Aorta (tissue), 5 donors: Measurements from ENCODE around the gene PEF1. TPM values are rescaled to one million over a fixed set of nuclear protein-coding genes. Genes with fewer than 3 reads are reported as not detected.

ENCODE experiments used
- ATAC-seq: fragments of 200-7000 bp; cut with Tn5 transposase; one replicate; pipeline ENCODE4 v1.9.1; 2022; ENCODE audit warnings: moderate library complexity; ENCODE audit not compliant: low FRiP score
- DNase-seq, 2 donors: peaks; one replicate each; pipeline ENCODE4 v3.0.0-alpha.2; 2020
- H3K27ac ChIP-seq, 2 donors: one replicate each; pipeline ENCODE4 v1.5.1; 2013; ENCODE audit warnings: low read length in 2 of 2, mild to moderate bottlenecking in 2 of 2, moderate library complexity in 2 of 2, control low read depth in 1 of 2, inconsistent platforms in 1 of 2, low read depth in 1 of 2
- H3K27me3 ChIP-seq, 2 donors: one replicate each; pipeline ENCODE4 v1.6.1; 2013; ENCODE audit warnings: control low read depth in 1 of 2, low read length in 1 of 2, mild to moderate bottlenecking in 1 of 2, moderate library complexity in 1 of 2; ENCODE audit not compliant: insufficient read depth in 2 of 2, control insufficient read depth in 1 of 2
- H3K36me3 ChIP-seq, 2 donors: one replicate each; pipeline ENCODE4 v1.6.1; 2013; ENCODE audit warnings: control low read depth in 1 of 2, low read length in 1 of 2, mild to moderate bottlenecking in 1 of 2; ENCODE audit not compliant: insufficient read depth in 2 of 2, control insufficient read depth in 1 of 2
- H3K4me1 ChIP-seq, 2 donors: one replicate each; pipeline ENCODE4 v1.6.1; 2013; ENCODE audit warnings: low read length in 2 of 2, control low read depth in 1 of 2, mild to moderate bottlenecking in 1 of 2, moderate library complexity in 1 of 2; ENCODE audit not compliant: insufficient read depth in 2 of 2, control insufficient read depth in 1 of 2
- H3K4me3 ChIP-seq, 2 donors: one replicate each; pipeline ENCODE4 v1.5.1; 2013; ENCODE audit warnings: low read length in 2 of 2, control low read depth in 1 of 2, mild to moderate bottlenecking in 1 of 2
- H3K9me3 ChIP-seq: one replicate; pipeline ENCODE4 v1.6.1; 2013; ENCODE audit warnings: mild to moderate bottlenecking, low read length; ENCODE audit not compliant: control insufficient read depth
- WGBS, 2 donors: extraction: QIAGEN DNeasy Blood & Tissue Kit; methylation state at CpG; one replicate each; pipeline ENCODE4 v1.1.7; 2013; 5-methylcytosine and 5-hydroxymethylcytosine counted together
- intact Hi-C, 2 donors: fragments of 100-400 bp; cut with DNase I; formaldehyde crosslinking; loops; one replicate each; pipeline versions ENCODE4 v1.14.2 to v1.15.0; 2022
- polyA plus RNA-seq, 2 donors: library from polyadenylated mRNA; stranded (reverse); fragments of 200-250 nt; gene quantifications; one replicate each; pipeline ENCODE4 v1.2.3, GENCODE V29; 2013
- total RNA-seq, 2 donors: library from RNA; stranded (reverse); fragmentation: NEBNext Ultra II Directional; extraction: Animal tissue kit (Norgen Biotek cat#: 25700); gene quantifications; one replicate each; pipeline ENCODE4 v1.2.1, GENCODE V29; 2021
- donor health status: healthy with polysubstance abuse.
- donor health status: Bipolar disorder and iron deficiency.
- donor health status: DM: no; HTN: no; CAD: no.
- donor health status: DM: no; HTN: no; CAD: no.
- donor health status: DM: yes; HTN: yes; CAD: no.

Gene PEF1
- total and polyA plus RNA-seq, 4 donors = 57.9 to 83.9 (median 70.3) TPM

DNA sequence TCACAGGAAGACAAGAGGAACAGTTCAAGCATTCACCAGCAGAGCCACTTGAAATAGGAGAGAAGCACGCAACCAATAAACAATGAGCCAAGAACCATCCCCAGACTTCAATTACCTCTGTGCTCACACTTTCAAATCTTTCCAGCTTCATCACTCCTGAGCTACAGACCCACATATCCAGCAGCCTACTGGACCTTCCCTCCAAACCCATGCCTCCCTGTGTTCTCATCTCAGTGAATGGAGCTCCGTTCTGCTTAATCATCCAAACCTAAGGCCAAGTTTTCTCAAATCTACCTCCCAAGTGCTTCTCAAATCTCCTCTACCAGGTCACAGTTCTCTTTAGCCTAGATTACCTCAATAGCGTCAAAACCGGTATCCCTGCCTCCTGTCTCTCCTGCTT lies 3.7 kb downstream of the PEF1 start:
- no peak for ATAC-seq
- H3K4me3 ChIP-seq = no peak overlapping the region
- intact Hi-C loops = no loop called here
- no peaks in the 10 kb centered on the region for H3K36me3 ChIP-seq
- peak overlapping the region in 1 of 2 donors; percentile 29 for H3K27ac ChIP-seq
- no peaks in the 10 kb centered on the region for H3K9me3 ChIP-seq
- WGBS, 2 donors = 73 to 75% methylated on average over 4 of the region's 4 CpGs
- H3K27me3 ChIP-seq = no peaks in the 10 kb centered on the region
- H3K4me1 ChIP-seq = peaks cover 0 to 3% of the 10 kb centered on the region in 2 donors
- DNase-seq = no peak

- Histone ChIP-seq H3K4me1 (no peaks in the 10 kb centered on the region), H3K36me3 (no peaks in the 10 kb centered on the region), H3K9me3 (no peaks in the 10 kb centered on the region), H3K4me3 (no peak overlapping the region), H3K27ac (no peak overlapping the region), H3K27me3 (no peaks in the 10 kb centered on the region)
- DNase-seq (no peak), ATAC-seq (no peak)
- intact Hi-C loops = no loop called here
Measured at GRCh38 chr1:31640179-31640578, 4.5 kb downstream of the PEF1 start.

GRCh38 chr1:31639543-31639942 lies 5.1 kb downstream of the PEF1 start:
- H3K27ac ChIP-seq = no peak overlapping the region
- H3K4me1 ChIP-seq = no peaks in the 10 kb centered on the region
- intact Hi-C loops = no loop called here
- H3K27me3 ChIP-seq = no peaks in the 10 kb centered on the region
- no peaks in the 10 kb centered on the region for H3K9me3 ChIP-seq
- H3K4me3 ChIP-seq = no peak overlapping the region
- ATAC-seq (no peak), DNase-seq (no peak)
- H3K36me3 ChIP-seq = no peaks in the 10 kb centered on the region
- WGBS, 2 donors = 48 to 54% methylated on average over 5 of the region's 5 CpGs

GRCh38 chr1:31637915-31638673 lies 6.6 kb downstream of the PEF1 start:
- intact Hi-C loops = no loop called here
- Histone ChIP-seq H3K9me3 (no peaks in the 10 kb centered on the region), H3K4me1 (no peaks in the 10 kb centered on the region), H3K27ac (peak overlapping the region in 1 of 2 donors; percentile 18), H3K4me3 (no peak overlapping the region), H3K27me3 (no peaks in the 10 kb centered on the region), H3K36me3 (no peaks in the 10 kb centered on the region)
- ATAC-seq = no peak
- DNase-seq = no peak
- WGBS, 2 donors = 57 to 59% methylated on average over 5 of the region's 5 CpGs

- H3K36me3 ChIP-seq = peaks cover 0 to 5% of the 10 kb centered on the region in 2 donors
- intact Hi-C loops = no loop called here
- no peak overlapping the region for H3K4me3 ChIP-seq
- no peaks in the 10 kb centered on the region for H3K9me3 ChIP-seq
- H3K27ac ChIP-seq = peak overlapping the region in 1 of 2 donors; percentile 25
- no peak for ATAC-seq
- no peaks in the 10 kb centered on the region for H3K4me1 ChIP-seq
- peak in 1 of 2 donors; percentile 73 for DNase-seq
- H3K27me3 ChIP-seq = no peaks in the 10 kb centered on the region
- 65 to 68% methylated on average over 4 of the region's 4 CpGs for WGBS, 2 donors
Measured at GRCh38 chr1:31633117-31633516, 11.6 kb downstream of the PEF1 start.

- intact Hi-C loops = no loop called here
- DNase-seq (no peak), ATAC-seq (no peak)
- Histone ChIP-seq H3K4me3 (no peak overlapping the region), H3K4me1 (no peaks in the 10 kb centered on the region), H3K27me3 (no peaks in the 10 kb centered on the region), H3K36me3 (peaks cover 0 to 5% of the 10 kb centered on the region in 2 donors), H3K9me3 (no peaks in the 10 kb centered on the region), H3K27ac (peak overlapping the region in 1 of 2 donors; percentile 6)
- WGBS, 2 donors = 93 to 99% methylated on average over 3 of the region's 3 CpGs
Measured at GRCh38 chr1:31632649-31633048, 12.0 kb downstream of the PEF1 start.

DNA sequence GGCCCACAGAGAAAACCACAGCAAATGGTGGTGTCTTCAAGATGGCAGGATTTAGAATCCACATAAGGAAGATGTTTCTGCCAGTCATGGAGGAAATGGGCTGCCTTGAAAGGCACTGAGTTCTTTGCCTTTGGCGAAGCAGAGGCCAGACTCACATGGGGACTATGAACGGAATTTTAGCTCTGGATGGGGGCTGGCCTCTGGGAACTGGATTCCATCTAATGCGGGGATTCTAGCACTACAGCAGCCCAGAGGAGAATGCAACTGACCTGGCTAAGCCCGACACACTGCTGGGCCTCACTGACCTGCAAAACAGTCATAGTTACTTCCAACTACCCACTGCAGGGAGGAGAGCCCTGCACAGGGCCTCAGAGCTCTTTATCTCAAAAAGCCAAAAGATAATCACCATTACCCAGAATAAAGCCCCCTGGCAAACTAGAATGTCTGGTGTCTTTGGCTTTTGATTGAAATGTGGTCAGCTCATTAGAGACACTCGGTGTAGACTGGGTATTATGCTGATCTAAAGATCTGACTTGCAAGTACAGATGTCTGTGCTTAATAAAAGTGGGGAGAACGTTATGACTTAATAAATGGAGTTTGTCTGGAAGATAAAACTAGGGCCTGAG lies 15.6 kb downstream of the PEF1 start:
- no peak for ATAC-seq
- H3K36me3 ChIP-seq = peaks cover 0 to 5% of the 10 kb centered on the region in 2 donors
- WGBS, 2 donors = 21 to 33% methylated on average over 6 of the region's 6 CpGs

DNA sequence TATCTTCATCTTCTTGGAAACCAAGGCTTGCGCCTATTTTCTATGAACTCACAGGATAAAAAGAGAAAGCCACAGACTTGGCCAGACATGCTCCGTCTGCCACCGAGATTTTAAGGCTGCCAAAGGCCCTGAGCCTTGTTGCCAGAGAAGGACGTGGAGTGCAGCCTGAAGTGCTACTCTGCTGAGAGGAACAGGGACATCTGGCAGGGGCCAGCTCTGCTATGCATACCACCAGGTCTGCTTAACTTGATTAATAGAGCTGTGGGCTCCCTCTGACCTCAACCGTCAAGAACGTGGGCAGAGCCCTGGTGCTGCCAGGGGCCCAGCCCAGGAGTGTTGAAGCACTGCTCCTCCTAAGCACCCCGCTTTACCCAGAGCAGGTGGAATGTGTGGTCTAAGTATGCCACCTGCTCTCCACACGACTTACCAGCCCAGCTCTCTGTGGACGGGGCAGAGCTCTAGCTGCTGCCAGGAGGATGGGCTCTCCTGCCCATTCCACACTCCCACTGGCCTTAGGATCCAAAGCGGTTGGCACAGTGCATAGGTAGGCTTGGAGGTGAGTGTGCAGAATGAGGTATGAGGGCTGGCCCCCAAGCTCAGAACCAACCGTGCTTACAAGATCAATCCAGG lies 16.6 kb downstream of the PEF1 start:
- ATAC-seq (peak; percentile 81), DNase-seq (peak; percentile 76 to 85)
- peaks cover 0 to 2% of the 10 kb centered on the region in 2 donors for H3K4me1 ChIP-seq
- intact Hi-C loops = no loop called here
- H3K27me3 ChIP-seq = no peaks in the 10 kb centered on the region
- peaks cover 0 to 5% of the 10 kb centered on the region in 2 donors for H3K36me3 ChIP-seq
- peak overlapping the region; percentile 98 to 100 for H3K27ac ChIP-seq
- H3K4me3 ChIP-seq = no peak overlapping the region
- WGBS, 2 donors = 9 to 14% methylated on average over 11 of the region's 11 CpGs
- no peaks in the 10 kb centered on the region for H3K9me3 ChIP-seq

More for the DNA sequence above, 15.6 kb downstream of the PEF1 start:
- DNase-seq = peak in 1 of 2 donors; percentile 67
- Histone ChIP-seq H3K9me3 (no peaks in the 10 kb centered on the region), H3K4me3 (no peak overlapping the region), H3K27ac (peak overlapping the region; percentile 98 to 100), H3K27me3 (no peaks in the 10 kb centered on the region), H3K4me1 (peaks cover 0 to 2% of the 10 kb centered on the region in 2 donors)
- intact Hi-C loops = no loop called here
